Neural progenitor cell (in vitro differentiated cells): ENCODE measurements around the gene ADRA2A. TPM values are rescaled to one million over a fixed set of nuclear protein-coding genes. Genes with fewer than 3 reads are reported as not detected.

ENCODE experiments used
- DNase-seq: peaks from one replicate; pipeline ENCODE4 v3.0.0-alpha.2; 2016; ENCODE audit warnings: low spot score
- H2AFZ ChIP-seq: fragments of 200-600 bp; sonication (generic); replicated peaks from 2 replicates; pipeline ENCODE4 v1.6.1; 2016; ENCODE audit warnings: antibody characterized with exemption
- H3F3A ChIP-seq: fragments of 200-600 bp; sonication (generic); 2 replicates; pipeline ENCODE4 v1.6.1; 2016; ENCODE audit warnings: antibody characterized with exemption, low read depth
- H3K27ac ChIP-seq: fragments of 200-600 bp; sonication (generic); 2 replicates; pipeline ENCODE4 v1.5.1; 2016; ENCODE audit warnings: mild to moderate bottlenecking
- H3K27me3 ChIP-seq: fragments of 200-600 bp; sonication (generic); 2 replicates; pipeline ENCODE4 v1.6.1; 2016; ENCODE audit warnings: mild to moderate bottlenecking, moderate library complexity
- H3K36me3 ChIP-seq: fragments of 200-600 bp; sonication (generic); 2 replicates; pipeline ENCODE4 v1.5.1; 2016
- H3K4me1 ChIP-seq: fragments of 200-600 bp; sonication (generic); 2 replicates; pipeline ENCODE4 v1.6.1; 2016; ENCODE audit warnings: mixed run types
- H3K4me2 ChIP-seq: fragments of 200-600 bp; sonication (generic); 2 replicates; pipeline ENCODE4 v1.6.1; 2016
- H3K4me3 ChIP-seq: fragments of 200-600 bp; sonication (generic); 2 replicates; pipeline ENCODE4 v1.5.1; 2016
- H3K79me2 ChIP-seq: fragments of 200-600 bp; sonication (generic); 2 replicates; pipeline ENCODE4 v1.6.1; 2016; ENCODE audit warnings: low read depth
- H3K9ac ChIP-seq: fragments of 200-600 bp; sonication (generic); 2 replicates; pipeline ENCODE4 v1.6.1; 2016
- H3K9me3 ChIP-seq: fragments of 200-600 bp; sonication (generic); 2 replicates; pipeline ENCODE4 v1.5.1; 2016; ENCODE audit warnings: low read depth
- H4K20me1 ChIP-seq: fragments of 200-600 bp; sonication (generic); 2 replicates; pipeline ENCODE4 v1.6.1; 2016; ENCODE audit warnings: low read depth
- H3K27ac Mint-ChIP-seq: 3 replicates; pipeline ENCODE4 v1.8.0; 2021; ENCODE audit warnings: mixed read lengths
- H3K27me3 Mint-ChIP-seq: 2 replicates; pipeline ENCODE4 v1.8.0; 2022; ENCODE audit warnings: low read depth, mild to moderate bottlenecking, inconsistent platforms, moderate library complexity, mixed read lengths; ENCODE audit not compliant: insufficient read depth
- H3K36me3 Mint-ChIP-seq: 3 replicates; pipeline ENCODE4 v1.8.0; 2021; ENCODE audit warnings: mixed read lengths
- H3K4me1 Mint-ChIP-seq: 3 replicates; pipeline ENCODE4 v1.8.0; 2021; ENCODE audit warnings: mixed read lengths
- H3K4me3 Mint-ChIP-seq: 3 replicates; pipeline ENCODE4 v1.8.0; 2021; ENCODE audit warnings: mild to moderate bottlenecking, moderate library complexity, mixed read lengths
- H3K9me3 Mint-ChIP-seq: 3 replicates; pipeline ENCODE4 v1.8.0; 2020; ENCODE audit warnings: mixed read lengths
- EZH2 ChIP-seq: fragments of 200-600 bp; sonication (generic); IDR thresholded peaks from 2 replicates; pipeline ENCODE4 v1.6.1; 2017; ENCODE audit warnings: antibody characterized with exemption, mild to moderate bottlenecking, moderate library complexity
- EZH2phosphoT487 ChIP-seq: fragments of 200-600 bp; sonication (generic); IDR thresholded peaks from 2 replicates; pipeline ENCODE4 v1.6.1; 2017; ENCODE audit warnings: antibody characterized with exemption
- total RNA-seq: library from RNA; depleted of rRNA; stranded (reverse); fragments of >200 nt; gene quantifications from 2 replicates; pipeline ENCODE4 v1.2.3, GENCODE V29; 2015; ENCODE audit warnings: low replicate concordance
- TF ChIP-seq, protein P1 (sequence below): fragments of 200-600 bp; sonication (generic); IDR thresholded peaks from 2 replicates; pipeline ENCODE4 v1.5.1; 2017; ENCODE audit warnings: antibody characterized with exemption, mild to moderate bottlenecking

Gene ADRA2A
- total RNA-seq, 1 donor from 2014 or later, result not detected

DNA sequence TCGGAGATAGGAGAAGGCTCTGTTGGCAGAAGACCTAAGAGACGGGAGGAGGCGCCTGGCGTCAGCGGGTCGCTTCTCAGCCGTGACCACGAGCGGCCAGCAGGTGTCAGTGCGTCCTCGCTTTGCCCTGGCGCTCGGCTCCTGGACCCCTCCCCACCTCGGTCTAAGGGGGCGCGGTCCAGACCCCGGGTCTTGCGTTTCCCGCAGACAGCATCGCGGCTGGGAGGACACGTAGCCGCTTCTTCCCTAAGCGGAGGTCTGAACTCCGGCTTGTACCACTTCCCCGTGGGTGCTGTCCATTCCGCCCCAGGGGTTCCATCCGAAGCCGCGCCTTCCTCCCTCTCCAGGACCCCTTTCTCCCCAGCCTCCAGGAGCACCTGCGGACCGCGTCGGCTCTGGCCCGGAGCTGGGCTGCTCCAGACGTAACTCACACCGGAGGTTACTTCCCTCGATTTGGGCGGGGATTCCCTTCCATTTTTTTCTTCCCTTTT, 593 bp upstream of the ADRA2A start:
- Mint-ChIP-seq H3K9me3 (peaks cover 8% of the 10 kb centered on the region), H3K4me1 (peaks cover 15% of the 10 kb centered on the region), H3K4me3 (peak overlapping the region; percentile 85), H3K27ac (no peak overlapping the region), H3K36me3 (peaks cover 2% of the 10 kb centered on the region), H3K27me3 (peaks cover 20% of the 10 kb centered on the region)
- no peaks in the 10 kb centered on the region for H4K20me1 ChIP-seq
- H3K27me3 ChIP-seq, result peaks cover 71% of the 10 kb centered on the region
- peak; percentile 95 for DNase-seq
- H3K9me3 ChIP-seq, result no peaks in the 10 kb centered on the region
- H3K9ac ChIP-seq, result no peak overlapping the region
- H3K4me2 ChIP-seq, result peak overlapping the region; percentile 89
- TF ChIP-seq EZH2, result no peak
- TF ChIP-seq, protein P1, sequence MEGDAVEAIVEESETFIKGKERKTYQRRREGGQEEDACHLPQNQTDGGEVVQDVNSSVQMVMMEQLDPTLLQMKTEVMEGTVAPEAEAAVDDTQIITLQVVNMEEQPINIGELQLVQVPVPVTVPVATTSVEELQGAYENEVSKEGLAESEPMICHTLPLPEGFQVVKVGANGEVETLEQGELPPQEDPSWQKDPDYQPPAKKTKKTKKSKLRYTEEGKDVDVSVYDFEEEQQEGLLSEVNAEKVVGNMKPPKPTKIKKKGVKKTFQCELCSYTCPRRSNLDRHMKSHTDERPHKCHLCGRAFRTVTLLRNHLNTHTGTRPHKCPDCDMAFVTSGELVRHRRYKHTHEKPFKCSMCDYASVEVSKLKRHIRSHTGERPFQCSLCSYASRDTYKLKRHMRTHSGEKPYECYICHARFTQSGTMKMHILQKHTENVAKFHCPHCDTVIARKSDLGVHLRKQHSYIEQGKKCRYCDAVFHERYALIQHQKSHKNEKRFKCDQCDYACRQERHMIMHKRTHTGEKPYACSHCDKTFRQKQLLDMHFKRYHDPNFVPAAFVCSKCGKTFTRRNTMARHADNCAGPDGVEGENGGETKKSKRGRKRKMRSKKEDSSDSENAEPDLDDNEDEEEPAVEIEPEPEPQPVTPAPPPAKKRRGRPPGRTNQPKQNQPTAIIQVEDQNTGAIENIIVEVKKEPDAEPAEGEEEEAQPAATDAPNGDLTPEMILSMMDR, result peak; percentile 82
- H3F3A ChIP-seq, result peaks cover 11% of the 10 kb centered on the region
- no peak overlapping the region for H3K27ac ChIP-seq
- peak overlapping the region; percentile 62 for H3K4me3 ChIP-seq
- peak overlapping the region; percentile 96 for H2AFZ ChIP-seq
- H3K36me3 ChIP-seq, result no peaks in the 10 kb centered on the region
- H3K79me2 ChIP-seq, result no peaks in the 10 kb centered on the region
- no peaks in the 10 kb centered on the region for H3K4me1 ChIP-seq

DNA sequence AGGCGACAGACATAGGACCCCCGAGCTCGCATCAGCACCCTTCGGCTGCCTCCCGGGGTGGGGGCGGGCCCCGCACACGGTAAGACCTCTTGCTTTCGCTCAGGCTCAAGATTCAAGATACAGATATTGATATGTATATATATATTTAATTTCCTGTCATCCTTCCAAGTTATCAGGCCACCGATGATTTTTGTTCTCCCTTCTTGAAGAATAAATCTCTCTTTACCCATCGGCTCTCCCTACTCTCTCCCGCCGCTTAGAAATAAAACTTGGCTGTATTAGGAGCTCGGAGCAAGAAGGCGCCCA, 603 bp downstream of the ADRA2A start:
- no peak for DNase-seq
- Mint-ChIP-seq H3K36me3 (peaks cover 2% of the 10 kb centered on the region), H3K27ac (no peak overlapping the region), H3K4me1 (peaks cover 15% of the 10 kb centered on the region), H3K27me3 (peaks cover 20% of the 10 kb centered on the region), H3K4me3 (peak overlapping the region; percentile 80), H3K9me3 (peaks cover 8% of the 10 kb centered on the region)
- H3K27me3 ChIP-seq, result peaks cover 75% of the 10 kb centered on the region
- H3K4me2 ChIP-seq, result peak overlapping the region; percentile 89
- H3K27ac ChIP-seq, result no peak overlapping the region
- no peak overlapping the region for H3K9ac ChIP-seq
- no peaks in the 10 kb centered on the region for H3K9me3 ChIP-seq
- no peaks in the 10 kb centered on the region for H4K20me1 ChIP-seq
- H3K36me3 ChIP-seq, result no peaks in the 10 kb centered on the region
- H3K4me3 ChIP-seq, result peak overlapping the region; percentile 62
- H3K79me2 ChIP-seq, result no peaks in the 10 kb centered on the region
- H2AFZ ChIP-seq, result peak overlapping the region; percentile 89
- TF ChIP-seq EZH2 (no peak), EZH2phosphoT487 (no peak)
- no peaks in the 10 kb centered on the region for H3K4me1 ChIP-seq
- H3F3A ChIP-seq, result peaks cover 11% of the 10 kb centered on the region

GRCh38 chr10:111077785-111078504, 1.1 kb downstream of the ADRA2A start:
- Mint-ChIP-seq H3K36me3 (peaks cover 2% of the 10 kb centered on the region), H3K27ac (no peak overlapping the region), H3K4me1 (peaks cover 15% of the 10 kb centered on the region), H3K27me3 (peaks cover 20% of the 10 kb centered on the region), H3K9me3 (peaks cover 8% of the 10 kb centered on the region), H3K4me3 (peak overlapping the region; percentile 80)
- no peaks in the 10 kb centered on the region for H4K20me1 ChIP-seq
- H3K4me1 ChIP-seq, result no peaks in the 10 kb centered on the region
- no peak overlapping the region for H3K9ac ChIP-seq
- TF ChIP-seq EZH2phosphoT487, result peak; percentile 55
- TF ChIP-seq, protein P1, result no peak
- peak; percentile 60 for TF ChIP-seq EZH2
- no peaks in the 10 kb centered on the region for H3K36me3 ChIP-seq
- H3F3A ChIP-seq, result peaks cover 11% of the 10 kb centered on the region
- H3K79me2 ChIP-seq, result no peaks in the 10 kb centered on the region
- peak; percentile 21 for DNase-seq
- no peak overlapping the region for H3K27ac ChIP-seq
- H3K4me2 ChIP-seq, result peak overlapping the region; percentile 89
- H3K4me3 ChIP-seq, result peak overlapping the region; percentile 62
- no peak overlapping the region for H2AFZ ChIP-seq
- H3K9me3 ChIP-seq, result no peaks in the 10 kb centered on the region
- H3K27me3 ChIP-seq, result peaks cover 75% of the 10 kb centered on the region
